GM18861 (cell line): ENCODE measurements around the gene GARS1.
"Not testable (repeated sequence)": the region's sequence is repeated elsewhere in the genome, so short reads cannot be mapped to it uniquely, and the experiment has no call there.

Experiments used
- ATAC-seq: cut with Tn5 transposase; IDR thresholded peaks from one replicate; pipeline ENCODE4 v1.9.1; 2021; ENCODE audit not compliant: unreplicated experiment

GARS1 gene

DNA sequence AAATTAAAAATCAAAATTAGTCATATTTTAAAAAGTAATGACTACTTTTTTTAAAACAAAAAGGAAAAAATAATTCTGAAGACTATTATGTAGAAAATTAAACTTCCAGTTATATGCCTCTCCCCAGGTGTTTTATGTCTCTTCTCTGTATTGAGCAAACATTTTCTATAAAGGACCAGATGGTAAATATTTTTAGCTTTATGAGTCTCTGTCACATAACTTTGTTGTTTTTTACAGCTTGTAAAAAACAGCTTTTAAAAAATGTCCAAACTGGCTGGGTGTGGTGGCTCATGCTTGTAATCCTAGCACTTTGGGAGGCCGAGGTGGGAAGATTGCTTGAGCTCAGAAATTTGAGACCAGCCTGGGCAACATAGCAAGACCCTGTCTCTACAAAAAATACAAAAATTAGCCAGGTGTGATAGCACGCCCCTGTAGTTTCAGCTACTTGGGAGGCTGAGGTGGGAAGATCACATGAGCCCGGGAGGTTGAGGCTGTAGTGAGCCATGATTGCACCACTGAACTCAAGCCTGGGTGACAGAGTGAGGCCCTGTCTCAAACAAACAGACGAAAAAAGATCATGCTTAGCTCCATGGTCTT is 23.5 kb downstream of the GARS1 start:
- ATAC-seq, result no peak

DNA sequence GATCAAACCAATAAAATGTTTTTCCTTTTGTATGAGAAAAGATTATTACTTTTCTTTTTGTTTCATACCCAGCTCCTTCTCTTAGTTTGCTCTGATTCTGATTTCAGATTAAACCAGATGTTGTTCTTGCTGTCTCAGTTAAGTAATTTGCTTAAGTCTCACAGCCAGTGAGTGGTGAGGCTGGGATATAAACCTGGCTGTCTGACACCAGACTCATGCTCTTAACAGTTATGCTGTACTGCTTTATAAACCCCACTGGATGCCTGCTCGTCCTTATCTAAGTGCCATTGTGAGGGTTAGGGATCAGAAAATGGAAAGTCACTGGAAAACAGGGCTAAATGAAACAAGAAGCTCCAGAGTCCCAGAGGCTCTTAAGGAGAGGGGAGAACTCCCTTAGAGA is 24.3 kb downstream of the GARS1 start:
- no peak for ATAC-seq

DNA sequence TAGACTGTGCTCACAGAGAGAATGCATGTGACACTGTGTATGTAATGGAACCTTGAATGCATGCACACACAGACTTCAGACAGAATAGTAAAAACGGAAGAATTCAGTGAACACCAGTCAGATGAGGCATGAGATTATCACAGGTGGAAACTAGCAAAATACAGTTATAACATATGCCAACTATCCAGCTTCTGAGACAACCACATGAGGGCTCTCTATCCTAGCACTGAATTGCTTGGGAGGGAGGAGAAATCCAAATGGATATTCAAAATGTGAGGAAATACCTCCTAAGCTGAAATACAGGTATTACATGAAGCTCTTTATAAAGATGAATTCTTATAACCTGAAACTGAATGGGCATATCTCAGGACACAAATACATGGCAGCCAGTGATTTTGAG is 30.6 kb downstream of the GARS1 start:
- ATAC-seq, result no peak

DNA sequence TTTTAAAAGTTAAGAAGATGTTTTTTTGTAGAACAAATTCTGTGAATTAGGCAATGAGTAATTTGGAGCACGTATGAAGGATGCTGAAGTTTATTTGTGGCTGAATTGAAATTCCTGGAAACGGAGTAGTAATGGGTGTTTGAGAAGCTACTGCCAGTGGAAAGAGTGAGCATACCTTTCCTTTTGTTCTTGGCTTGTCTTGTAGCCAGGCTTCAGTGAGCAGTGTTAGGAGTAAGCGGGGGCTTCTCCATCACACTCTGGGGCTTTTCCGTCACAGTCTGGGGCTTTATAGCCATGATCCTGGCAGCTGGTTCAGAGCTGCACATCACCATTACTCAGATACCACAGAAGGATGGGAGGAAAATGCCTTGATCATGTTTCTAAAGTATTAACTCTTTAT is 32.3 kb downstream of the GARS1 start:
- ATAC-seq, result no peak

DNA sequence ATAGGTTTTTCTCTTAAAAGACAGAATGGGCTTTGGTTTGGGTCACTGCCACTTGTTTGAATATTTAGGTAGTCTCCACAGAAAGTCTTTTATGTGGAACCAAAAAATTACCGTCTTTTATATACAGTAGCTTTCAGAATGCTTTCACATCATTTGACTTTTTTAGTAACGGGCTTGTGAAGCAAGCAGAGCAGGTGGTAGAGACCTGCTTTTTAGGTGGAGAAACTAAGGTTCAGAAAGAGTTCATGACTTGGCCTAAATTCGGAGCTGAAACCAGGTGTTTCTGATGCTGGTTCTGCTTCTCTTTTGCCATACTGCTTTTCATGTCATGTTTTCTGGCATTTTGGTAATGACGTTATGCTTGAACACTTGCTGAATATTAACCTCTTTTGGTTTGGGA is 36.3 kb downstream of the GARS1 start:
- peak; percentile 51 for ATAC-seq

DNA sequence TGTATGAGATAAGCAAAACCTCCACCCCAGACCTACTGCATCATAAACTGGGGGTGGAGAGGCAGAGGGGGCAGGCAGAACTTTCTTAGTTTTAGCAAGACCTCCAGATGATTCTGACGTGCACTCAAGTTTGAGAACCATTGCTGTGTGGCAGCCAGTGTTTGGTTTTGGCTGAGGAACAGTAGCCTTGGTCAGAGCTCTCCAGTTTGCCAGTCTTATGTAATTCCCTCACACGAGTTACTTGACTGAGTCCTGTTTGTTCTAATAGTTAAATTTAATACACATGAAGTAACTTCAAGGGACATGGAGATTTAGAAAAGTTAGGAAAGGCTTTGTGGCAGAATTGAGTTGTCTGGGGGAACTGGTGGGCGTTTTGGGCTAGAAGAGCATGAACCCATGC is 38.5 kb downstream of the GARS1 start:
- ATAC-seq, result no peak

DNA sequence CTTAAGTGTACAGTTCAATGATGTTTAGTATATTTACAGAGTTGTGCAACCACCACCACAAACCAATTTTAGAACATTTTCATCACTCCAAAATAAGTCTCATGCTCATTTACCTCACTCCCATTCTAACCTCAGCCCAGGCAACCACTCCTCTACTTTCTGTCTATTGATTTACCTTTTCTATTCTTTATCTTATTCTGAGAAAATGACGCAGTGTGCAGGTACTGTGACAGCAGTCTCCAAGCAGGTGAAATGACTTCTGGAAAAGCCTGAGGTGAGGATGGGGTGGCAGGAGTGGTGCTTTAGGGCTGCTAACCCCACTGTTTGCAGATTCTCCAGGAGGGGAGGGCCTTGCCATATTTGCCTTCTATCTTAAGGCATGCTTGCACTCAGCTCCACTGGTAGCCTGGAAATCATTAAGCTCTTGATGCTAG is 39.5 kb downstream of the GARS1 start:
- ATAC-seq, result peak; percentile 66

DNA sequence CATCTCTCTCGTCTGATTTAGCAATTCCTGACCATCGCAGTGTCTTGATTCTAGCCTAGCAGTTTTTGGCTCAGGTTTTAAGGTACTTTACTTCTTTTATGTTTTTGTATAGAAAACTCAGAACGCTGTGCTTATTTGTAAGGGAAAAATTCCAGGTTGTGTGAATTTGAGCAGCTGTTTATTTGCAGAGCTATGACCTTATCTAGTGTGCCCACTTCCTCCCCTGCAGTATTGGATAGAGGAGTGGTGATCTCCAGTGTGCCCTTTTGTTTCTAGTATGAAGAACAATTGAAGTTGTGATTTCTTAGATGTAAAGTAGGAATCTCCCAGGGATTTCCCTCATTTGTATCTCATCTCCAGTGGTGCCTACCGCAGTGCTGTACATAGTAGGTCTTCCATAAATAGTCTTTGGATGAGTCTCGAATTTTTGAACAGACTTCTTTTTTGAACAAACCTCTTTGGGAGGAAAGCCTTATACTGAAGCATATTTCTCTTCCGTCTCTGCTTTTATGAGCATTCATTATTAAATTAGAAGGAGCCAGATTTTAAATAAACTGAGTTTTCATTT is 40.0 kb downstream of the GARS1 start:
- no peak for ATAC-seq

DNA sequence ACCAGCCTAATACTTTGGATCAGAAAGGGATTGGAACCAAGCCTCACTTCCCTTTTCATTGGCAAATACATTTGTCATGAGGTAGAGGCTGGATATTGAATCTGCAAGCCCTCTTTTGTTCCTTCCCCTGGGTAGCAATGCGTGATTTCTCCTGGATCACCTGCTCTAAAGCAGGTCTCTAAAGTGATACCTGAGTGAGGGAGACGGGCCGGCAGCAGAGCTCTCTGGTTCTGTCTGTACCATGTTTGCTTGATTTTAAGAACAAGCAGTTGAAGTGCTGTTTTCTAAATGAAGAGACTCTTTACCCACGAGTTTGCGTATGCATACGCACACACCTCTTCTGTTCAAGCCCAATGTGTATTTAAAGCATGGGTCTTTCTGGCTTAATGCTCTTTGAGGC is 41.1 kb downstream of the GARS1 start:
- ATAC-seq, result no peak

DNA sequence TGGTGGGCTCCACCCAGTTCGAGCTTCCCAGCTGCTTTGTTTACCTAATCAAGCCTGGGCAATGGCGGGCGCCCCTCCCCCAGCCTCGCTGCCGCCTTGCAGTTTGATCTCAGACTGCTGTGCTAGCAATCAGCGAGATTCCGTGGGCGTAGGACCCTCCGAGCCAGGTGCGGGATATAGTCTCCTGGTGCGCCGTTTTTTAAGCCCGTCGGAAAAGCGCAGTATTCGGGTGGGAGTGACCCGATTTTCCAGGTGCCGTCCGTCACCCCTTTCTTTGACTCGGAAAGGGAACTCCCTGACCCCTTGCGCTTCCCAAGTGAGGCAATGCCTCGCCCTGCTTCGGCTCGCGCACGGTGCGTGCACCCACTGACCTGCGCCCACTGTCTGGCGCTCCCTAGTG is 47.6 kb downstream of the GARS1 start:
- not testable (repeated sequence) for ATAC-seq

DNA sequence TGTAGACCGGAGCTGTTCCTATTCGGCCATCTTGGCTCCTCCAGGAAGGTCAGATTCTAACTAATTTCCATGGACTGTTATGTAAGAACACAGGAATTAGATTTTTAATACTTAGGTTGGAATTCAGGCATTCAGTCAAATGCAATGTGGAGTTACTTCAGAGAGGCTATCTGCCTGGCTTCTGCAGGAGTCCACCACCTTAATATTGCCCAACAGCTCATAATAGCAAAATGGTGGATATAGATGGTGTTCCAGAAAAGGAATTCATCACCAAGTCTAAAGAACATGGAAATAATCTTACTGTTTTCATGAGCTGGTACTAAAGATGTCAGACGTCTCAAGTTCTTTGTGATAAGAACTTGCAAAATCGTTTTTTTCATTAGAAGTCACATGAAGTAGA is 48.1 kb downstream of the GARS1 start:
- ATAC-seq, result no peak

DNA sequence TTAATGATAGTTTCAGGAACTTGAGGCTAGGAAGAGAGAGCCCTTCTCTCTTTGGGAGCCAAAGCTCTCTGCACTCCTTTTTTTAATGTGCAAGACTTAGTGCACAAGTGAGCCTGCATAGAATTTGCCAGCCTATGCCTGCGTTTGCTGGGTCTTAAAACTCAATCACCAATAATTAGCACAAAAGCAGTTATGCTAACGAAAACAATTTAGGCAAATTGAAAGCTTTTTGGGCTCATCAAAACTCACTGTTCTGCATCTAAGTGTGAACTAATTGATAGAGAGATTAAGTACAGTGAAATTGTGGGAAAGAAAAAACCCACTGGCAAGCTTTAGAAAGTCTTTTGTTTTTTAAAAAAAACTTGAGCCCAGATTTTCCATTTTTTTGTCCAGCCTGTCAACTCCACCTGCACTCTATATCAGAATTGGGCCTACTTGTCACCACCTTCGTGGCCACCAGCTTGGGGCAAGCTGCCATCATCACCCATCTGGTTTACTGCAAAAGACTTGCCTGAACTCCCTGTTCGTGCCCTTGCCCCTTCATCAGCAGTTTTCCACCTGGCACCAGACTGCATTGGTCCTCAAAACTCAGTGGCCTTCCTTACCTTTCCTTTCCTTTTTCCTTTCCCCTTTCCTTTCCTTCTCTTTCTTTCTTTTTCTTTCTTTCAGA is 49.7 kb downstream of the GARS1 start:
- ATAC-seq, result no peak

DNA sequence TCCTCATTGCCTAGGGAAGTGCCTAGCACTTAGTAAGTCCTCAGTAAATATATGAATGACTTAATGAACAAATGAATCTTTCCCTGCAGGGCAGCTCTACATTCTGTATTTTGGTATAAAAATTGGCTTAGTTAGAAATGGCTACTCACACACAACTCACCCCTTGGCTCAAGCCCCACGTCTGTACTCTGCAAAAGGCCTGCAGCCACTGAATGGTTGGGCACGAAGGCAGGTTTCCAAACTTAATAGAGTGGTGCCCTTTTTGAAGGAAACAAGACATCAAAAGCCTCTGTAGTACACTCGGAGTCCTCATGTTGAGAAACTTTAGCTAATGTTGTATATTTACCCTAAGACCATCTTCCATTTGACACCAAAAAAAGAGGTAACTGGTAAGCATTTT is 51.0 kb downstream of the GARS1 start:
- no peak for ATAC-seq

DNA sequence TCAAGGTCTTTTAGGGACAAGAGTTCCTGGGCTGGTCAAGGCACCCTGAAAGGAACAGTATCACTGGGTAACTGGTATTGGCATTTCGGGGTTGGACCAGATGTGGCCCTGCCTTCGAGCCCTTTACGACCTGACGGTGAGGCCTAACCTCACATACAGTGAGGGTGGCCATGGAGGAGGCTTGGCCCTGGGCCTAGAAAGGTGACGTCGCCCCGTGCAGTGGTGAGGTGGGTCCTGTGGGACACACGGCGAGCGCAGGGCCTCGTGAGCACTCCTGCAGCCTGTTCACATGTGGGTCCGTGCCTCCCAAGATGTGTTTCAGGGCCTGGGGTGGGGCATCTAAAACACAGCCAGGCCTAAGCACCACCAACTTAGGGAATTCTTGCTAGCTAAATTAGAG is 51.5 kb downstream of the GARS1 start:
- ATAC-seq, result no peak

DNA sequence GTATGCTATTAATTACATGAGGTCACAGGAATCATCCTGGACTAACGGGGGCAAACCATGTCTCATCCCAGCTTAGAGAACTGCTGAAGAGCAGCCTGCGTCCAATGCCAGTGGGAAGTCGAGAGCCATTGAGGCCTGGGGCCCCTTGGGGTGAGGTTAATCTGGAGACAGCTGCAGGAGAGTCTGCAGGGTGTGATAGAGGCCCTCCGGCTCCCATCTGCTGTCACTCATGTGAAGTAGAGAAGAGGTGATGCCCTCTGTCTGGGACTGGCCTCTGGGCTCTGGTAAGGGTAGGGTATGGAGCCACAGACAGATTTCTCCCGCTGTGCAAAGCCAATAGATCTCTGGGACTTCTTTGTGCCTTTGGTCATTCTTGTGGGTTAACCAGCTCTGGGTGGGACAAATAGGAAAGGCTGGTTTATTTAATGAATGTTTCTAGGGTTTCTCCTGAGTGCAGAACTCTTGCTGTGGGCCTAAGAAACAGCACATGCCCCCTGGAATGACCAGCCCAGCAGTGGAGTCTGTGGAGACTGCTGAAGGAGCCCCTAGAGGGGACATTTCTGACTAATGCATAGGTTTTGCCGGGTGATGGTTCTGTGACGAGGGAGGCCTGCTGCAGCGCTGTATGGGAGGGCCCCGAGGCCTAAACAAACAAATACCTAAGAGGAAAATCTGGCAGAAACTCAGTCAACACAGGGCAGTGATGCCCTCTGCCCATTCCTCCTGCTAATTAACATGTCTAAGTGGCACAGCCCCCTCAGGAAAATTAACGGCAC is 53.1 kb downstream of the GARS1 start:
- ATAC-seq, result no peak

DNA sequence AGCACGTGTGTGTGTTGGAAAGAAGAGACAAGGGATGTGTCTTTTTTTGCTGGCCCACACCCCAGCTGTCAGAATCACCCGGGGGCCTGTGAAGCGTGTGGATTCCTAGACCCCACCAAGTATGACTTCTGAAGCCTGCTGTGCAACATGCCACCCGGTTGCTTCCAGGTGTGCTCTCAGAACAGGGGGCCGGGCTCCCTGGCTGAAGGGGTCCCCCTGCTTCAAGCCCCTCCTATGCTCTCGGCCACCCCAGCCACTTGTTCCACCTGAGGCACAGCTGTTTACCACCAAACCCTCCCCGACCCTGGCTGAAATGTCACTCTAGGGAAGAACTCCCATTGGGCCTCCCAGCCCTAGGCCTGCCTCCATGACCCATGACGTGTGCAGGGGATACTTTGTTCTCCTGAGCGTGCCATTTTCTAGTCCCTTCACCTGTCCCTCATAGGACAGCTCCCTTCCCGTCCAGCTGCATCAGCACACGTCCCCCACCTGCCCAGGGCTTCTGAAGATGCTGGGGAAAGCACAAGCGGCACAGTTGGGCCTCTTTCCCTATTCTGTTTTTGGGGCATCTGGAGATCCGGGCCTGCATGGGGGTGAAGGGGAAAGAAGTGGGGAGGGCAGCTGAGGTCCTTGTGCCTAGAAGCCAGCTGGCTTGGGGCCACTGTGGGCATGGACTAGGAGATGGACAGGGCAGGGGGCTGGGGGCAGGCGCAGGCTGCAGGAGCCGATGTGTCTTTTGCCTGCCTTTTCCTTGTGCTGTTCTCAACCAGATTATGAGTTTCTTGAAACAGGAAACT is 54.3 kb downstream of the GARS1 start:
- ATAC-seq, result no peak

DNA sequence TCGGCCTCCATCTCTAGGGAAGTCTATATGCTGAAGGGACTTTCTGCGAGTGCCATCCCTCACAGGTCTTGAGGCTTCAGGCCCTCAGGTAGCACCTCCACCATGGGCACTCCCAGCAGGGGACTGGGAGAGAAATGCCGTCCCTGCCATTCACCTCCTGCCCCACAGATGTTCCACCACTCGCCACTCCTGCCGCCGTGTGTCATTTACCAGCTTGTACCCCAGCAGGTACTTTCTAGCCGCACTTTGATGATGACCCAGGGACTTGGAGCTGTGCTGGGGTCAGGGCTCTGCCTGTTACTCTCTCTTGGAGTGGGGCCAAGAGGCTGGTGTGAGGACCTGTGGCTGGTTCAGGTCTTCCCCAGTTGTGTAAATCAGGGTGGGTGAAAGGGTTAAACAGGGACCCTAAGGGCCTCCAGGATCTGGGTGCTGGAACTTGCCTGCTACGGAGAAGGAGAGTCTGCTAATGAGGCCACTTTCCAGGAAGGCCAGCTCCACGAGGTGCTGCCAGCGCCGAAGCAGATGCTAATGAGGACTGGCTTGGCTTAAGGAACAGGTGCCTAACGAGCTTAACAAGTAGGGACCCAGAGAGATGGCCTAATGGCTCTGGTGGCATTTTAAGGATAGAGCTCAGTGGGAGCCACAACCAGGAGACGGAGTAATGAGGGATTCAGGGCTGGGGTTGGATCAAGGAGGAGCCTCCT is 55.2 kb downstream of the GARS1 start:
- ATAC-seq, result no peak

DNA sequence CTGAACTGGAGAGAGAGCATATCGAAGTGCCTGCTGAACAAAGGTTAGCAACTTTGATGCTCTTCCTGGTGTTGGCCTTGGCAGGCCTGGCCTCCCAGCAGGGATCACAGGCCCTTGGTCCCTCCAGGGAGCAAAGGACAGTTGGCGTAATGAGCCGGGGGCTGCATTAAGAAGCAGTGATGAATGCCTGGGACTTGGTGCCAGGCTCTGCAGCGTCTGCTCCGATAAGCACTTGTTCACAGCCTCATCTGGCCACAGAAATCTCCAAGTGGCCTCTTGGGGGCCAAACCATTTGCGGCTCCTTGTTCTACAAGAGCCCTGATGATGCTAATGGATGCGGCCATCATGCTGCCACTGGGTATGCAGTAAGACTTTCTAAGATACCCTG is 55.7 kb downstream of the GARS1 start:
- no peak for ATAC-seq

DNA sequence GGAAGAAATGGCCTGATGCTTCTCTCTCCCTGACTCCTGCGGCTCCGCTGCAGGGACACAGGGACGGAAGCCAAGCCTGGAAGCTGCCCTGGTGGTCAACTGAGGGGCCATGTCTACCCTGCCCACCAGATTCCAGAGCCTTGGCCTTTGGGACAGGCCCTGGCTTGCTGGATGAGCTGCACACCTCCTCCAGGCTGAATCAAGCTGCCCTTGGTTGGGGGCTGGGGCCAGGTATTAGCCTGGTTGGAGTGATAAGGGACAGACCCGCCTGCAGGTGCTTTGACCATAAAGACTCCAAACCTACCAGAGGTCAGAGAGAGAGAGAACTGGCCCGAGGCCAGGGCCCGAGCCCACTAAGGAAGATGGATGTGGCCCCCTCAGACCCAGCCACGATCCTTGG is 57.5 kb downstream of the GARS1 start:
- no peak for ATAC-seq
